ENCODE measurements around the gene ANO6.

DNA sequence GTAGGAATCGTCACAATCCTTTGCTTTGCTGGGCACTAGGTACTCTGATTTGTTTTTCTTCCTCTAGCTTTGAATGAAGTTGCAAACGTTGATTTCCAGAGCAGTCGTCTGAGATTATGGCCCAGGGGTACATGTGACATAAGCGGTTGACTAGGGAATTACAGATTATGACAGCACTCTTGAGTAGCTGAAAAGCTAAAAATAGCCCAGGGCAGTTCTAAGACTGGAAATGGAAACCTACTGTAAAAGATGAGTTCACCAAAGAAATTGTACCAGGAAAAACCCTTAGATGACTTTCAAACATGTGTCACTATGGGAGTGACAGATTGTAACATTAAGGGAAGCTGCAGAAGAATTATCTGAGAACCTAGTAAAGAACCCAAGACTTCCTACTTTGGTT is 108.5 kb downstream of the ANO6 start:
- TF ChIP-seq, protein P1, sequence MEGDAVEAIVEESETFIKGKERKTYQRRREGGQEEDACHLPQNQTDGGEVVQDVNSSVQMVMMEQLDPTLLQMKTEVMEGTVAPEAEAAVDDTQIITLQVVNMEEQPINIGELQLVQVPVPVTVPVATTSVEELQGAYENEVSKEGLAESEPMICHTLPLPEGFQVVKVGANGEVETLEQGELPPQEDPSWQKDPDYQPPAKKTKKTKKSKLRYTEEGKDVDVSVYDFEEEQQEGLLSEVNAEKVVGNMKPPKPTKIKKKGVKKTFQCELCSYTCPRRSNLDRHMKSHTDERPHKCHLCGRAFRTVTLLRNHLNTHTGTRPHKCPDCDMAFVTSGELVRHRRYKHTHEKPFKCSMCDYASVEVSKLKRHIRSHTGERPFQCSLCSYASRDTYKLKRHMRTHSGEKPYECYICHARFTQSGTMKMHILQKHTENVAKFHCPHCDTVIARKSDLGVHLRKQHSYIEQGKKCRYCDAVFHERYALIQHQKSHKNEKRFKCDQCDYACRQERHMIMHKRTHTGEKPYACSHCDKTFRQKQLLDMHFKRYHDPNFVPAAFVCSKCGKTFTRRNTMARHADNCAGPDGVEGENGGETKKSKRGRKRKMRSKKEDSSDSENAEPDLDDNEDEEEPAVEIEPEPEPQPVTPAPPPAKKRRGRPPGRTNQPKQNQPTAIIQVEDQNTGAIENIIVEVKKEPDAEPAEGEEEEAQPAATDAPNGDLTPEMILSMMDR (IDR thresholded peaks at IDR 0.05) = no peak
- no peak for TF ChIP-seq POLR2A (IDR thresholded peaks at IDR 0.05)
